ENCODE results near the gene C1QL2.

Gene C1QL2

DNA sequence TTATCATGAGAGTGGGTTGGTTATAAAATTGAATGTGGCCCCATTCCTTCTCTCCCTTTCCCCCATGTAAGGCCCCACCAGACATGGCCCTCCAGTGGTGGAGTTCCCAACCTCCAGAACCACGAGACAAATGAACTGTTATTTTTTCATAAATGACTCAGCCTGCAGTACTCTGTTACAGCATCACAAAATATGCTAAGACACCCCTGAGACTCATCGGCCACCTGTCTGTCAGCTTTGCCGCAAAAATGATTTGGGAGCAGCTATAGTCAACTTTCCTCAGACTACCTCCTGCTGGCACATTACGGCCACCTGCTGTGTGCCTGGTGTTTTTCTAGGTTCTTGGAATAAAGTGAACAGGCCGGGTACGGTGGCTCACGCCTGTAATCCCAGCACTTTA, 21.4 kb upstream of the C1QL2 start:
- H3K4me3 ChIP-seq (ENCODE audit: low read depth, low read length), result no peak overlapping the region

DNA sequence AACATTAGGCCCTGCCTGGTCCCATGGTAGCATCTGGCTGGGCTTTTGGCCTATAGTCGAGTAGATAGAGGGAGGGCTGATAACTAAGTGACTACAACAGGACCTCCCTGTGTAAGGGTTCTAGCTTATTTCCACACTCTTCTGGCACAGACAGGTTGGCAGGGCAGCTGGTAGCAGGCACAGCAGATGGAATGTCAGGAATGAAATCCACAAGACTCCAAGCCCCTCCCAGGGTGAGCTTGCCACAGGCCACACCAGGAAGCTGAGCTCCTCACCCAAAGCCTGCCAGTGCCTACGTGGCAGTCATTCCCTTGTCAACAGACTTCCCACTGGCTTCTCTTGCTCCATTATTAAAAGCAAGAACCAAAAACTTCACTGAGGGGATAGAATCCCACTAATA, 20.7 kb upstream of the C1QL2 start:
- no peak overlapping the region for H3K4me3 ChIP-seq (ENCODE audit: low read depth, low read length)

DNA sequence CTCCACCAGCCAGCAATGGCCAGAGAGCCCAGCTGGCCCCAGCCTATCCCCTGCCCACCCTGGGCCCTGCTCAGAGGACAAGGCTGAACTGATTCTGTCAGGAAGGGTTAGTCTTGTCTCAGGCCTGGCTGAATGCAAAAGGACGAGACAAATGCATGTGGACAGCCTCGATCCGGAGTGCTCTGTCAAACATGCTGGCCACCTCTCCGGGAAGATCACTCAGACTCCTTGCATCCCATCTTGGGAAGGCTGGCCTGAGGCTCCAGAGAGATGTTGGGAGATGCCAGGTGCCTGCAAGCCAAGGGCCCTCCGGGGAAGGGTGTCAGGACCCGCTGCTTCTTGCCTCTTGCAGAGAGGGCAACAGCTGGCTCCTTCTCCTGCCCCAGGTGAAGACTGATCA, 20.2 kb upstream of the C1QL2 start:
- H3K4me3 ChIP-seq (ENCODE audit: low read depth, low read length), result no peak overlapping the region

DNA sequence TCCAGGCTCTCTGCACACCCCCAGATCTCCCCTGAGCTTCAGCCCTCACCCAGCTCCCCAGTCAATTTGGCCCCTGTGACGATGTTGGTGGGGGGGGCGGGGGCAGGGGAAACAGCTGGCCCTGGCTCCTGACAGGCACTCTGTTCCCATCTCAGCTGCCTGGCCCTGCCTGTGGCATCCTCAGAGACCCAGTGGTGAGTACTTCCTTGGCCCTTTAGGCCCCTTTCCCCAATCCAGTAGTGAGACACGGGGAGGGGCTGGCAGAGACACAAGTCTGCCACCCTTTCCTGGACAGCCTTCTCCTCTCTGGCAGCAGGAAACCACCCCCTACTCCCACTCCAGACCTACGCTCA, 19.3 kb upstream of the C1QL2 start:
- no peak overlapping the region for H3K4me3 ChIP-seq (ENCODE audit: low read depth, low read length)

DNA sequence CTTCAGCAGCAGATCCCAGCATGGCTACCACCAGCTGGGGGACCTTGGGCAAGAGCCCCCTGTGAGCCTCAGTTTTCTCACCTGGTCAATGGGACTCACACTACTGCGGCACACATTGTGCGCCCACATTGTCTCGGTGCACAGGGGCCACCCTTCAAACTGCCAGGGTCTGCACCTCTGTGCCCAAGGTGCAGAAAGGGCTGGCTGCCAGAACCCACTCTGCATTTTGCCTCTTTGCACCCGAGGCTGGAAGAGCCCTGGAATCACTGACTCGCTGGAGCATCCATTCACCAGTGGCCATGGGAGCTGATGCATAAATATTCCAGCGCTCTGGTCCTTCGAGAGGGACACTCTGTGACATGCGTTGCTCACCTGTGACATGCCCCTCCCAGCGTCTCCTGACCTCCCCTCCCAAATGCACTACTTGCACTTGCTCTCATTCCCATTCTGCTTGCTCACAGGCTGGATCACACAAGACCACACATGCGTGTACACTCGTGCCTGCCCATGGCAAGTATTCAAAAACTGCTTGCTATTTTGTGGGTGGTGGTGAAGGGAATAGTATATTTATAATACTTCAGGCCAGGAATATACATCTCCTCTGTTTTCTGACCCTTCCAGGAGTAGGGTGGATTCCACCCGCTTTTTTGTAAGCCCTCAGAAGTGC, 18.8 kb upstream of the C1QL2 start:
- H3K4me3 ChIP-seq (ENCODE audit: low read depth, low read length), result no peak overlapping the region

DNA sequence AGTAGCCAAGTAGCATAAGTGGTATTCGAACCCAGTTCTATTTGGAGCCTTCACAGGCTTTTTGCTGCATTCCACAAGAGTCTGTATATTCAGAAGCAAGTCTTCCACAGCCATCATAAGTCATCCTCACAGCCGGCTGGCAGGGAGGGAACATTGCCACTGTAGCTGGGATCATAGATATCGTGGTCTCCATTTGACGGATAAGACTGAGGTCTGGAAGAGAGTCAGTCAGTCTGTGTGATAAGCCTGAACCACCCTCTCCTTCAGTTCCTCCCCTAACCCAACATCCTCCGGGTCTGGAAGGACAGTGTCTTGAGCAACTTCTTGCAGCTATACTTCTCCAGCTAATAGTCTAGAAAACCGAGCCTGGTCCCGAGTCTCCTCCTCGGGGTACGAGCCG, 17.0 kb upstream of the C1QL2 start:
- H3K4me3 ChIP-seq (ENCODE audit: low read depth, low read length), result no peak overlapping the region

DNA sequence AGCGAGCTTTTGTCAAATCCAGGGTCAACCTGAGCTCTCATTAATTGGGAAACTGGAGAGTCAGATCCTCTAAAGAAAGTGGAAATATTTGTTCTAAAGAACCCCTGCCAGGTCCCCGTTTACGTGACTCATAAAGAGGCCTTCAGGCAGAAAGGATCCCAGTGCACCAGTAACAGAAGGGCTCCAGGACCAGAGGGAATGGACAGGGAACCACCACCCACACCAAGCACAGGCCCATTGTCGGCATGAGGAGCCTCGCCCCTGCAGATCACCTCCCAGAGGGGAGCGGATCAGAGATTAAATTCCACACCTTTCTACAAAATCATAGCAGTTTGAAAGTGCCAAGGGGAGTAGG, 16.4 kb upstream of the C1QL2 start:
- no peak overlapping the region for H3K4me3 ChIP-seq (ENCODE audit: low read depth, low read length)

DNA sequence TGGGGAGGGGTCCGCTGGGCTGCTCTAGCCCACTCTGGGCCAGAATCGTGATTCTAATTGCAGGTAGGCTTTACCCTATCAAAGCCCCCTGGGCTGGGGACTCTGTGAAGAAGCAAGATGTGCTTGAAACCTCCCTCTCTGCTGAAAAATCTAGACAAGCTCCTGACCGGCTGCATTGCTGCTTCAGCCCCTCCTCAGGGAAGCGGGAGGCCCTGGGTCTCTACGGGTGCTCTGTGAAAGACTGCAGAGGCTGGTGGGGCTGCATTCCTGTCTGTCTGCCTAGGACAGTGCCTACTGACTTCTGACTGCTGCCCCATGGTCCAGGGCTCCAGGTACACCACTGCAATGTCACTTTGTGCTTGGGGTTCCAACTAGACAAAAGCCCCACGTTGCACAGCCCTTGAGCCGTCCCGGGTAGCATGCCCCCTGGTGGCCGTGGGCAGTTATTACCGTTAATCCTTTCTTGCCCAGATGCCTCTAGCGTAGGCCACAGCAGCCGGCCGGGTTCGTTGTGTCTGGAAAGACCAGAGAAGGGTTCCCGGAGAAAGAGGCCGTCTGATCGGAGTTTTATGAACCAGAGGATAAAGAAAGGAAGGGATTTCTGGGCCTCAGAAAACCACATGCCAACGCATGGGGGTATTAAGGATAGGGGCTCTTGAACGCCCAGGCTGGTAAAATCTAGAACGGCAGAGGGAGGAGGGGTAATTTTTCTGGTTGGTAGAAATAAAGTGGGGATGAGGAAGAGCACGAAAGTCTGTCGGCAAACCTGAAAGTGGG, 15.9 kb upstream of the C1QL2 start:
- no peak overlapping the region for H3K4me3 ChIP-seq (ENCODE audit: low read depth, low read length)

DNA sequence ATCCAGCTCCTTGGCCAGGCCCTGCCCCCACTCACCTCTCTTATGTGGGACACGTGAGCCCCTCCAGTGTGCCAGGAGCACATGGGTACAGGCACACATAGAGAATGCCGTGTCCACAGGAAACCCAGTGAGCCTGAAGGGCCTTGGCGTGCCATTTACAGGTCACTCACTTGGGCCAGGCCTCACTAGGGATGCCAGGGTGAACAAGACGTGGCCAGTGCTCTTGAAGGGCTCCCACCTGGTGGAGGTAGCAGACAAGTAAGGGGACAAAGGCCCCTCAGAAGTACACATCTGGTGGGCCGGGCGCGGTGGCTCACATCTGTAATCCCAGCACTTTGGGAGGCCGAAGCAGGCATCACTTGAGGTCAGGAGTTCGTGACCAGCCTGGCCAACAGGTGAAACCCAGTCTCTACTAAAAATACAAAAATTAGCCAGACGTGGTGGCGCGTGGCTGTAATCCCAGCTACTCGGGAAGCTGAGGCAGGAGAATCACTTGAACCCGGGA, 15.1 kb upstream of the C1QL2 start:
- no peak overlapping the region for H3K4me3 ChIP-seq (ENCODE audit: low read depth, low read length)

DNA sequence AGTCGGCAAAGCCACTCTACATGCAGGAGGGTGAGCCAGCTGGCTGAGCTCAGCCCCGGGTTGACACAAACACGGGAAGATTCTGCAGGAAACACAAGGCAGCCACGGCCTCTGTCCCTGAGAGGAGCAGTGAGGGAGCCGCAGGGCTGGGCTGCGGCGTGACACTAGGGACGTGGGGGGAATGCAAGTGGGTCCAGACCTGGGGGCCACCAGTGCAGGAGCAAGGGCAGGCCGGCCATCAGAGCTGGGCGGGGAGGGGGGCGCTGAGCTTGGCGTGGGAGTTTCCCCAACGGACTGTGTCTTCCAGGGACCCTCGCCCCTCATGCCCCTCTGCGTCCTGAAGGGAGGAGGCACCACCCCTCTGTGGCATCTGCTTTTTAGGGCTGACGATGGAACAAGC, 12.0 kb upstream of the C1QL2 start:
- no peak overlapping the region for H3K4me3 ChIP-seq (ENCODE audit: low read depth, low read length)

DNA sequence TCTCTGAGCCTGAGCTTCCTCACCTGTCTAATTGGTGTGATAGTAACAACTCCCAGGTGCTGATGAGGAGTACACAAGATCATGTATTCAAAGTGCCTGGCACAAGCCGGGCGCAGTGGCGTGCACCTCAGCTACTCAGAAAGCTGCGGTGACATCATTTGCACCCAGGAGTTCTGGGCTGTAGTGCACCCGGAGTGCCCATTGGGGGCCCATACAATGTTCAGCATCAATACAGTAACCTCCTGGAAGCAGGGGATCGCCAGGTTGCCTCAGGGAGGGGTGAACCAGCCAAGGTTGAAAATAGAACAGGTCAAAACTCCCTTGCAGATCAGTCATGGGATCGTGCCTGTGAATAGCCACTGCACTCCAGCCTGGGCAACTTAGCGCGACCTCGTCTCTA, 11.2 kb upstream of the C1QL2 start:
- no peak overlapping the region for H3K4me3 ChIP-seq (ENCODE audit: low read depth, low read length)

DNA sequence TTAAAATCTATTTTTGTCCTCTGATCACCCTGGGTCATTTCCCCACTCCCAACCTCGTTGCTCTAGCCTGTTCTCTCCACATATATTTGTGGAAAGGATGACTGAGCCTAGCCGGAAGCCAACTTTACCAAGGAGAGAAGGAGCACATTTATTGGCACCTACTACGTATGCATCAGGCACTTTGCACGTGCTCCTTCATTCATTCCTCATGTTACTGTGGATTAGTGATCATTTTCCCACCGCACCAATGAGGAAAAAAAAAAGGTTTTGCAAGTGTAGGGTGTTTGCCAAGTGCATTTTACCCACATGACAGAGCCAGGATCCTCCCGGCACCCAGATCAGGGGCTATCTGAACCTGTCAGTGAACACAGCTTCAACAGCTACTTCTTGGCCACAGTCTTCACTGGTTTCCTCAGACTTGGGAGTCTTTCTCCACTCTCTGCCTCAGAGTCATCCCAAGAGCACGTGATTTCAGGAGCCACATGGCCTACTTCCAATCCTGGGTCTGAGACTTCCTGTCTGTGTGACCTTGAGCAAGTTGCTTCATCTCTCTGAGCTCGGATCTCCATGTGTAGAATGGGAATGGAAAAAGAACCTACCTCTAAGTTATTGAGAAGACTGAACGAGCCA, 1.9 kb upstream of the C1QL2 start:
- H3K4me3 ChIP-seq (ENCODE audit: low read depth, low read length), result no peak overlapping the region

DNA sequence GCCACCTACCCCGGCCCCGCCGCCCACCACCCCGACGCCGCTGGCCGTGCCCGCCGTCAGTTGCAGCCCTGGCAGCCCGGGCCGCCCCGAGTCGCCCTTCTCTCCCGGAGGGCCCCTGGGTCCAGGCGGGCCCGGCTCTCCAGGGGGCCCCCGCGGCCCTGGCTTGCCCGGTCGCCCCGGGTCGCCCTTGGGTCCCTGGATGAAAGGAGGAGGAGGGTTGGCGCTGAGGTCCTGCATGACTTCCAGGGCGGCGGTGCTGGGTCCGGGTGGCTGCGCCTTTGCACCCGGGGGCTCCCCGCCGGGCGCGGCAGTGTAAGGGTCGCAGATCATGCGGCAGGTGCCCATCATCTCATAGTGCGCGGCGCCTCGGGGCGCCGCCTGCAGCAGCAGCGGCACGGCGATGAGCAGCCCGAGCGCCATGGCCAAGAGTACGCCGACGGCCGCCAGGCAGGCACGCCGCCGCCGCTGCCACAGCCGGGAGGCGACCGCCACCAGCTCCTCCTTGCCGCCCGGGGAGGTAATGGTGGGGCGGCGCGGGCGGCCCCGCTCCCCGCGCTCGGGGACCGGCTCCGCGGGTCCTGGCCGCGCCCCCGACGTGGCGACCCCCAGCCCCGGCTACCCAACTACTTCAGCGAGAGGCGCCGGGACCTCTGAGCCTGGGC, 570 bp downstream of the C1QL2 start:
- H3K4me3 ChIP-seq (ENCODE audit: low read depth, low read length), result peak overlapping the region; percentile 17

DNA sequence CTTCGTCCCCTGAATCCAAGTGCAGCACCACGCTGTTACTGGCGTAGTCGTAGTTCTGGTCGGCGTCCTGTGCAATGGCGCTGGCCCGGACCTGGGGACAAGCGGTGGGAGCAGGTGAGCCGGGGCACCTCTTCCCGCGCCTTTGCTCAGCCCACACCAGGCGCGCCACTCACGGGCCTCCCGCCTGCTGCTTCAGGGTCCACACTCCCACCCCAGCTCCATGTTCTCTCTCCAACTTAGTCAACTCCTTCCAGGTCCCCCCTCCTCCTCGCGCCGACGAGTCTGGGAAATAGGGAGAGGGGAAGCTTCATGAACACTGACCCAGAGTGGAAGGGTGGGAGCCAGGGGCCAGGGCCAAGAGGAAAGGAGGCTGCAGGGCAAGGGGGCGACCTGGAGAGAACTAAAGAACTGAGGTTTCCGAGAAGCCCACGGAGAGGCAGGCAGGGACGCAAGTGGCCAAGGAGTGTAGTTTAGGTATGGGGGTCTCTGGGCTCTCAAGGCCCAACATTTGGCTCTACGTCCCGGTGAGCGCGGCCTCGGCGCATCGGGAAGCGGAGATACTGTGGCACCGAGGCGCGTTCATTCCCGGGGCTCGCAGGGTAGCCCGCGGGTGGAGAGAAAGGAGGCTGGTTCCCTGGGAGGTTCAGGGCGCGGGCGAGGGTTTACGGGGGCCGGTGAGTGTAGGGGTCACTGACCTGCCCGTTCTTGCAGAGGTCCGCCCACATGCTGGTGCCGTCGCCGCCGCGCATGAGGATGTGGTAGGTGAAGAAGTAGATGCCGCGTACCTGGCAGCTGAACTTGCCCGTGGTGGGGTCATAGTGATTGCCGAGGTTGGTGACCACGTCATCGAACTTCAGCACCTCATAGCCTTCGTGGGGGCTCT, 1.4 kb downstream of the C1QL2 start:
- peak overlapping the region; percentile 57 for H3K4me3 ChIP-seq (ENCODE audit: low read depth, low read length)

DNA sequence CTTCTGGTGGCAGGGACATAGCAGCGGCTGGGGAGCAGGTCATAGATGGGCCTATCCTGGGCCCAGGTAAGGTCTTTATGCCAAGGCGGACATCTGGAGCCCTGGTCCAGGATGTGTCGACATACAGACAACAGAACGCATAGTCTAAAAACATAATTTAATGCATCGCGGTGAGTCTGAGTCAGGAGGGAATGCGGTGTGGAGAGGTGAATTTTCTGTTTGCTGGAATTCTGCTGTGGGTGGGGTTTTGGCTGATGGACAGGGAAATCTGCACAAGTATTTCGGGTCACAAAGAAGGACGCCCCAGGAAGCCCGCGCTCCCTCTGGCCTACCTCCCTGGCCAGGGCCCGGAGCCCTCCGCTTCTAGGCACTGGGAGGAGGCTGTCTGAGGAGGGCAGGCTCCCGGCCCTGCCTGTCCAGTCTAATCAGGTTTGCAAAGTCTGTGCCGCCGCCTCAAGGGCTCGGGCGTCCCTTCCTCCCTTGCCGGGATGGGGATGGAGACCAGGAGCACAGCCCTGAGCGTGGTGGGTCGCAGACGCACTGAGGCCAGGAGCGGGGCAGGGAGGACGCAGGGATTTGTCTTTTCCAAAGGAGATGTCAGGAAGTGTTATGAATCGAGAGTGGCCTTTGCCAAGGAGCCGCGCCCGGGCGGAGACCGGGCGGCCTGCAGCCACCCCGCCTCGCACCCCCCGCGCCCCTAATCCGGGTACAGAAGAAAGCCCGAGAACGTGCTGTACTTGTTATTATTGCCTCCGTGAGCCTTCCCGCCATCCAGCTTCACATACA, 2.3 kb downstream of the C1QL2 start:
- peak overlapping the region; percentile 57 for H3K4me3 ChIP-seq (ENCODE audit: low read depth, low read length)

DNA sequence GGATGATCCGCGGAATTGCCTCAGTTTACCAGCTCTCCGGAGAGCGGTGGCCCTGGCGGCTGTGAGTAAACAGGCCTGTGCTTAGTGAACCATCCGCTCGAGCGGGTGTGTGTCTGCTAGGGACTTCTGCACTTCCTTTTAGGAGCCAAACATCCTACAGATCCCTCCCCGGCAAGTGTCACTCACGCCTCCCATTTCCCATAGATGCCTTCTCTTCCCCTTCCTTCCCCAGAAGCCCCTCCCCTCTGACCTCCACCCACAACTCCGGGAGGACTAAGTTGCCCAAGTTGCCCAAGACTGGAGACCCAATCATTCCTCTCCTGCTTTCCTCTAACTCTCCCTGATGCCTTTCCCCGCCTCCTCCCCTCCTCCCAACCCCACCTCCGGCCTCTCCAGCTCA, 2.9 kb downstream of the C1QL2 start:
- peak overlapping the region; percentile 57 for H3K4me3 ChIP-seq (ENCODE audit: low read depth, low read length)

DNA sequence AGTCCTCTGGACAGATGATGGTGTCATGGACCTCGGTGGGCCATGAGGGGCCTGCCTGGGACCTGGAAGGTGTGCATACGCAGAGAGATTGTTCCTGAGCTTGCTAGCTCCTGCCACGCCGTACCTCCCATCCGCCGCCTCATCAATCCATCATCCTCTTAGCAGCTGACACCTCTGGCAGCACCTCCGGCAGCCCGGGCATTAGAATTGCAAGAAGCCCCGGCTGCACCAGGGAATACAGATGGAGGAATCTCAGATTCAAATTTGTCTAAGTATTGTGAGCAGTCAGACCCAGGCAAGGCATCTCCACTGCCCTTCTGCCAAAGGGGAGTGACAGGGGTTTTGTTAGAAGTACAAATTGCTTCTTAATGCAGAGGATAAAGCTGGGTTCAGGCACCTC, 4.5 kb downstream of the C1QL2 start:
- H3K4me3 ChIP-seq (ENCODE audit: low read depth, low read length), result no peak overlapping the region

DNA sequence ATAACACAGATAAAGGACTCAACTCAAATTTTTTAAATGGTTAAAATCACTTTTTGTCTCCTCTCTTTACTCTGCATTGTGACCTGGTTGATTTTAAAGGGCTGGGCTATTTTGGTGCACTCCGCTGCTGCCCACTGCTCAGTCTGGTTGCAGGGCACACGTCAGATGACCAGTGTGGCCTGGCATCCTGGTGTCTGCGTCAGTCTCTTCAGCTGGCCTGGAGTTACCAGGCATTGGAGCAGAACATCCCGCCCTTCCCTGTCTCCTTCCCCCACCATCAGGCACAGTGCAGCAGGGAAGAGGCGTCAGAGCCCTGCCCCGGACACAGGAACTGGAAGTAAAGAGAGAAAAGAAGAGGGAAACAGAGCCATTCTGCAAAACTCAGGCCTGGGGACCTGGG, 8.9 kb downstream of the C1QL2 start:
- no peak overlapping the region for H3K4me3 ChIP-seq (ENCODE audit: low read depth, low read length)

DNA sequence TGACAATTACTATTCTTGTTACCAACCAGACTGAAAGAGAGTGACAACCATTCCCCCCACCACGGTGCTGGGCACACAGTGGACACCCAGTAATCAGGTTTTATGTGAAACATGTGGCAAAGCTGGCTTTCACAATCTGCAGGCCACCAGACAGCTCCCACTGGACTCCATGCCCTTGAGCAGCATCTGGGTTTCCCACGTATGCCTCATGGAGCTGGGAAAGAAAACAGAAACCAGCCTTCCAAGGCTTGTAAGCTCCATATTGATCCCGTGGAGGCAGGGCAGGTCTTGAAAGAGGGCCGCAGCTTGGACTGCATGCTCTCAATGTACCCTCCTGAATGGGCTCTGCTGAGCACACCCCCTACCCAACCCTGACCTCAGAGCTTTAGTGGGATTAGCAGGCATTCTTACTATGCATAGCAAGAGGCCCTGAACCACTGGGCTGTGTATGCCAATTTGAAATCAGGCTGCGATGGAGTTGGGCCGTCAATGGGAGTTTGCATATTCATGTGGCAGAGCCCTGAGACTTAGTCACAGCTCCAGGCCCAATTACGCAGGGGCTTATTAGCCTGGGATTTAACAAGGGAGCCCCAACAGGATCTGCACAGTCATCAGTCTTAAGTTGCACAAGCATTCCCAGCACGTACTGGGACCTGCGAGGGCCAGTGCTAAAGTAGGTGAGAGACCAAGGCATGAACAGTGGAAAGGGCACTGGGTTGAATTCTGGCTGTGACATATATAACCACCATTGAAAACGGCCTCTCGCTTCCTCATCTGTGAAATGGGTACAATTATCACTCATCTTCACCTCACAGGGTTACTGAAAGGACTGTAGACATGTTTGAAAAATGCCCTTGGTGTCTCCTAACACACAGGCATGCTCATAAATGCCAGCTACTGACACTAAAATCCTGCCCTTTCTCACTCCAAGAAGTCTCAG, 10.5 kb downstream of the C1QL2 start:
- H3K4me3 ChIP-seq (ENCODE audit: low read depth, low read length), result no peak overlapping the region

All from iPS-11a (cell line).